Measurements from ENCODE around the gene KIFBP.

Gene KIFBP

DNA sequence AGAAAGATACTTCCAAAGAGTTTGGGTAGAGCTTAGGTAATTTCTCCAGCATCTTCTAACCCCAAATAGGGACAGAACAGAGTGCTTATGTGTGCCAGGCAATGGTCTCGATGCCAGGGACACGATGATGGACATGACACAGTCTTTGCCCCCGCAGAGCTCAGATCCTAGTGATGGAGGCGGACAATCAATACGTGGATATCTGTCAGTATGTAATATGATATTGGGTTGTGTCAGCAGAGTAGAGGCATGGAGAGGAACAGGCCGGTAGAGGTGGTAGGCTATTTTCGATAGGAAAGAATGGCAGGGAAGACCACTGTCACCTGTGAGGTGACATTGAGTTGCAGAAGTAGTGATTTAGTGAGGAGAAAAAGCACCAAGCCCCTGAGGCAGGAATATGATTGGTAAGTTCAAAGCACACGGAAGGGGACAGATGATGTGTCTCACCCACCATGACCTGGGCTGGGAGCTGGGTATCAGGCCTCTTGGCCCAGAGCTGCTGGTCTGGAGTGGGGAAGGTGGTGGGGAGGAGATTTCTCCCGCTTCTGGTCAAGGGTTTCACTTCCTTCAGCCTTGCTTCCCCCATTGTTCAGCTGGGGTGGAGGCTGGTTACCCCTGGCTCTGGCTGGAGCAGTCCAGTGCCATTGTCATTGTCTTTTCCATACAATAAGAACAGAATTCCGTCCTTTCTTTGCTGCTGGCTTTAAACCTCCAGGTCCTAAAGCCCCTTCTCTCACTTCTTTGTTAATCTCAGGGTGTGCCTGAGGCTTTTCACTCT is 63.3 kb downstream of the KIFBP start:
- DNase-seq (ENCODE audit: low read depth) = no peak

DNA sequence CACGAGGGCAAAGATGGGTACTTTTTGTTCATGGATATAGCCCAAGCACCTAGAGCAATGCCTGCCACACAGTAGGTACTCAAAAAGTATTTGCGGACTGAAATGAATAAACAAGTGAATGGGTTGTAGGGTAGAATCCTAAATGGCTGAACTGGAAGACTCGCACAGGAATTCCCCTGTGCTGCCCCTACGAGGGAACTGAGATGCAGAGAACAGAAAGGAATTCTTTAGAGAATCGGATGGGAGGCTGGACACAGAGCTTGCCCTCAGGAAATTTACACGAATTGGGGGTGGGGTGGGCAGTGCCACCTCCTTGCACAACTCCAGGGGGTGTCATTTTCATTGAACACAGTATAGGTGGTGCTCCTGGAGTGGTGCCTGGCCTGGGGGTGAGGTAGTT is 64.1 kb downstream of the KIFBP start:
- DNase-seq (ENCODE audit: low read depth) = no peak

DNA sequence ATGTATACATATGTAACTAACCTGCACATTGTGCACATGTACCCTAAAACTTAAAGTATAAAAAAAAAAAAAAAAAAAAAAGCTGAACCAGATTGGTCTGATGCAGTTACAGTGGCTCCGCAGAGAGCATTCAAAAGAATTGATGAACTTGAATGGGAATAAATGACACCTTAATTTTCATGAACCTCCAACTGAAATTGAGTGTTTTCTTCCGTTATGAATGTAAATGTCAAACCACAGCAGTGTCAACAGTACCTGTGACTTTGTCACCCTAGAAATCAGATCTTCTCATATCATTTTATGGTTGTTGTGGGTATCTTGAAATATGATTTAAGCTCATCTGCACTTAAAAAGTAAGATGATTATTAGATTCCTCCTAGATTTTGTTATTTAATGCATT is 66.6 kb downstream of the KIFBP start:
- no peak for DNase-seq (ENCODE audit: low read depth)

GRCh38 chr10:69056129-69056528 is 67.5 kb downstream of the KIFBP start:
- DNase-seq (ENCODE audit: low read depth) = no peak

- no peak for DNase-seq (ENCODE audit: low read depth)
Measured at GRCh38 chr10:69056536-69057260, 68.1 kb downstream of the KIFBP start.

GRCh38 chr10:69057261-69057950 is 68.8 kb downstream of the KIFBP start:
- no peak for DNase-seq (ENCODE audit: low read depth)

GRCh38 chr10:69057951-69058297 is 69.3 kb downstream of the KIFBP start:
- DNase-seq (ENCODE audit: low read depth) = no peak

GRCh38 chr10:69060127-69060798 is 71.7 kb downstream of the KIFBP start:
- DNase-seq (ENCODE audit: low read depth) = no peak

GRCh38 chr10:69061305-69062161 is 72.9 kb downstream of the KIFBP start:
- DNase-seq (ENCODE audit: low read depth) = no peak

- no peak for DNase-seq (ENCODE audit: low read depth)
Measured at GRCh38 chr10:69062901-69063300, 74.3 kb downstream of the KIFBP start.

DNA sequence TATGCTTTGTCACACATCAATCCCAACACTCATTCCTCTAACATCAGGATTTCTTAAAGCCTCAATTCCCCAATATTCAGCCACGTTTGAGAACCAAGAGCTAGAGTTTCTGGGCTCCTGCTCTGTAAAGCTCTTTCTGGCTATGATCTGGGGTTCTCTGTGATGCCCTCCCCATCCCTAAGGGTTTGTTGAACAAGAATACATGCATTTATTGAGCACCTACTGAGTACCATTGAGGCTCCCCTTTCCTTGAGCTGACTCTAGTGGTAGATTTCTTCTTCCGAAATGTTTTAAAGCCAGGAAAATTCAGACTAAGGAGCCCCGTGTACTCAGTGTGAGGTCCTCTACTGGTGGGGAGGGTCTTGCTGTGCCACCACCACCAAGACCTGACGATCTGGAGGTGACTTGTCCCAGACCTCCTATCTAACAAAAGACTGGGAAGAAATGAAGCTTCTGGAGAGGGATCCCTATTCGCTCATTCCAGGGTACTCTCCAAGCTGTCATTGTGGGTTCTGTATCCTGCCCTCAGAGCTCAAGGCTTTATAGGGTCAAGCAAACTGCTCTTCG is 76.2 kb downstream of the KIFBP start:
- DNase-seq (ENCODE audit: low read depth) = no peak

DNA sequence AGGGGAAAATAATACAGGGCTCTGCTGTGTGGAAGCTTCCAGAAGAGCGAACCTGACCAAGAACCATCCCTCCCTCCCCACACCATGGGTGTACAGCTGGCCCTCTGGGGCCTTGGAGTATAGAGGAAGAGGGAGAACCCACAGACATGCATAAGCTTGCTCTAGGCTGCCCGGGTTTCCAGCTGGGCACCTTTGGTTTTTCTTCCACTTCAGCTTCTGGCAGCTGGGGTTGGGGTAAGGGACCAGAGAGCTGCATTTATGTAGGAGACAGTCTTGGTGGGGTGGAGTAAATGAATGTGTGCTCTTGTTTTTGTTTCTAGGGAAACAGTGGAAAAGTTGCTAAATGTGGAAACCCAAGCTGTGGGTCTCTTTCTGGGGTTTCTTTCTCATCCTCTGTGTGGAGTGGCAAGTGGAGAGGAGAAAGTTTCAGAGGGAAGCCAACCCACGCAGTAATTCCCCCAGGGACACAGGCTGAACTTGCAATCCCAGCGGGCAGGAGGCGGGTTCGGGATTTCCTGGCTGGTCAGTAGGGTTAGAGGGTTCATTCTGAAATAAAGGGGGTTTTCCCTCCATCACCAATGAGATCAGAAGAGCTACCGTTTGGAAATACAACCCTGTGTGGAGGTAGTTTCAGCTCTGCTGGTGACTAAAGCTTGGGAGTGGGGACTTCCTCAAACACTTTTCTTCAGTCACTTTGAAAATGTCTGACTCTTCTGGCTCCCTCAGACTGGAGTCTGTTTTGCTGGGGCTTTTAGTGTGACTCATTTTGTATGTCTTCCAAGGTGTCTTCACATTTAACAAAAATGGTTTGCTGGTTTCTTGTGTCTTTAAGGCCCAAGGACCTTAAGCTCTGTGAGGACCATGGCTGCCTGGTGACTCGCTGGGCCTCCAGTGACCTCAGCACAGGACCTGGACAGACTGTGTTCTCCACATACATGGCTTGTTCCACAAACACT is 77.1 kb downstream of the KIFBP start:
- no peak for DNase-seq (ENCODE audit: low read depth)

Data from activated T-cell treated with anti-CD3 and anti-CD28 coated beads for 48 hours (primary cell).